K562 treated with DMSO at 1 percent for 4 hours (cell line): Measurements from ENCODE around the gene NMNAT3. TPM values are rescaled to one million over a fixed set of nuclear protein-coding genes. Genes with fewer than 3 reads are reported as not detected.

Experiments used
- total RNA-seq: library from RNA; unstranded; fragments of 300-600 nt; gene quantifications from 2 replicates; pipeline ENCODE4 v1.2.3, GENCODE V29; 2022; ENCODE audit not compliant: insufficient read depth

NMNAT3 gene
- total RNA-seq: 3.4 and 7.9 TPM in 2 replicates

GRCh38 chr3:139677388-139678155, at the start of gene NMNAT3:
TSS of gene NMNAT3 (minus strand) at chr3:139677972. CDS start at chr3:139627724, 50,248 bp downstream.

Other genes starting within 250 kb of the NMNAT3 start
- not detected in 2 replicates for gene RBP2, start 201.5 kb downstream of the NMNAT3 start, total RNA-seq
- not detected in 2 replicates for gene RBP1, start 138.2 kb downstream of the NMNAT3 start, total RNA-seq